Mammary epithelial cell (primary cell): ENCODE results near the gene ATP2C2.

Experiments used
- EZH2 ChIP-seq: IDR thresholded peaks from 2 replicates; pipeline ENCODE4 v1.6.1; 2012; ENCODE audit warnings: low read length, inconsistent platforms, borderline replicate concordance
- TF ChIP-seq, protein P1 (sequence below), 2 donors: IDR thresholded peaks in 1 of 2; conservative IDR thresholded peaks in 1 of 2; 2 replicates each; pipeline ENCODE4 v1.5.1; 2011 to 2012; ENCODE audit warnings: inconsistent platforms in 2 of 2, low read length in 2 of 2, mild to moderate bottlenecking in 2 of 2, control low read depth in 1 of 2, low read depth in 1 of 2; ENCODE audit not compliant: insufficient read depth in 1 of 2; ENCODE audit errors: extremely low read depth in 1 of 2

GRCh38 chr16:84509032-84509950, 141.0 kb downstream of the ATP2C2 start:
- TF ChIP-seq, protein P1, sequence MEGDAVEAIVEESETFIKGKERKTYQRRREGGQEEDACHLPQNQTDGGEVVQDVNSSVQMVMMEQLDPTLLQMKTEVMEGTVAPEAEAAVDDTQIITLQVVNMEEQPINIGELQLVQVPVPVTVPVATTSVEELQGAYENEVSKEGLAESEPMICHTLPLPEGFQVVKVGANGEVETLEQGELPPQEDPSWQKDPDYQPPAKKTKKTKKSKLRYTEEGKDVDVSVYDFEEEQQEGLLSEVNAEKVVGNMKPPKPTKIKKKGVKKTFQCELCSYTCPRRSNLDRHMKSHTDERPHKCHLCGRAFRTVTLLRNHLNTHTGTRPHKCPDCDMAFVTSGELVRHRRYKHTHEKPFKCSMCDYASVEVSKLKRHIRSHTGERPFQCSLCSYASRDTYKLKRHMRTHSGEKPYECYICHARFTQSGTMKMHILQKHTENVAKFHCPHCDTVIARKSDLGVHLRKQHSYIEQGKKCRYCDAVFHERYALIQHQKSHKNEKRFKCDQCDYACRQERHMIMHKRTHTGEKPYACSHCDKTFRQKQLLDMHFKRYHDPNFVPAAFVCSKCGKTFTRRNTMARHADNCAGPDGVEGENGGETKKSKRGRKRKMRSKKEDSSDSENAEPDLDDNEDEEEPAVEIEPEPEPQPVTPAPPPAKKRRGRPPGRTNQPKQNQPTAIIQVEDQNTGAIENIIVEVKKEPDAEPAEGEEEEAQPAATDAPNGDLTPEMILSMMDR (conservative IDR thresholded peaks at IDR 0.05 in 1 of 2, IDR thresholded peaks at IDR 0.05 in 1 of 2; ENCODE audit: extremely low read depth in 1 of 2, insufficient read depth in 1 of 2, low read depth in 1 of 2, low read length in 2 of 2), result no peak
- TF ChIP-seq EZH2, result no peak
